NCI-H2196 (cell line): ENCODE measurements around the gene SCEL.
"Not testable (repeated sequence)": the region's sequence is repeated elsewhere in the genome, so short reads cannot be mapped to it uniquely, and the experiment has no call there.

Experiments
- DNase-seq: peaks from one replicate; lab custom pipeline; 2025; ENCODE audit not compliant: unreplicated experiment; lab: John Stamatoyannopoulos, UW

SCEL gene

DNA sequence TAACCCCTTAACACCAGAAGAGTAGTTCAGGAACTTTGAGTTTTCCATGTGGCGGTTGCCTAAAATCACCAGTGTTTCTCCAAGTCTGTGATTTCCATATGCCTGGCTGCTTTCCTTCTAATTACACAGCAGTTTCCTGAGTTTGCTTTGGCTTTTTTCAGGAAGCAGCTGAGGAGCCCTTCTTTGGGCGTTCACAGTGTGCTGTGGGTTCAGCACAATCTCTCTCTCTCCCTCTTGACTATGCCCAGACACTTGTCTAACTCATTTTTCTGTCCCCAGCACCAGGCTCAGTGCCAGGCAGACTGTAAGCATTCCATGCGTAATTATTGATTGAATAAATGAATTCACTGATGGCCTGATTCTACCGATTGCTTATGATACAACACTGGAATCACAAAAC, 19.7 kb downstream of the SCEL start:
- DNase-seq = no peak

DNA sequence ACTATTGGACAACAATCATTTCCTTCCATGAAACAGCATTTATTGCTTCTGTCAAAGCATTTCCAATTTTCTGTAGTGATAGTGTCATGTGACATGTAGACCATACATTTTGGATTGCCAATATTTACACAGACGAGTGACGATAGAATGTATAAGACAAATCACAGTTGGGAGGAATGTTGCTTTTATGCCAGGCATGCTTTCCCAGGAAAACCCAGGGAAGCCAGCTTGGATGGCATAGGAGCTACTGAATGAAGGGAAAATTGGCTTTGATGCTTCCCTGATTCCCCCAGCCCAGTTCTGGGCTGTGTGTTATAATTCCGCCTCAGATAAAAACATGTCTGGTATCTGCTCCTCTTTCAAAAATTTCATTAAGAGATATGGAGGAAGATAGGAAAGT, 22.5 kb downstream of the SCEL start:
- no peak for DNase-seq

GRCh38 chr13:77563111-77563510, 27.6 kb downstream of the SCEL start:
- DNase-seq = no peak

GRCh38 chr13:77565635-77566034, 30.1 kb downstream of the SCEL start:
- no peak for DNase-seq

DNA sequence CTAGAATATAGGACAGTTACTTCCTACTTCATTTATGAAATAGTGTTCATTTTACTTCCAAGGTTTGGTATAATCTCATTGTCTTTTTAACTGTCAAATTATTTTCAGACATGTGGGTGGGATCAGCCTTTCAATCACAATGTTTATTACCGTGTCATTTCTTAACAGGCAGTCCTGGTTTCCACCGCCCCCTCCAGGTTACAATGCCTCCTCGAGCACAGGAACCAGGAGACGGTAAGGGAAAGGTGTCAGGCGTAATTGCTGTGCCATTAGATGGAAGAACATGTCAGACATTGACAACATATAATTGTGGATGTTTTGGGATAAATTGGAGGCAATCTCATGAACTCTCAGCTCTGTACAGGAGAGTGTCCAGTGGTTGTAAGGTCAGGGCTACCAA, 36.5 kb downstream of the SCEL start:
- DNase-seq = no peak

GRCh38 chr13:77574096-77574495, 38.6 kb downstream of the SCEL start:
- DNase-seq = no peak

- DNase-seq = no peak
These were observed 44.5 kb downstream of the SCEL start for GRCh38 chr13:77579959-77580358.

DNA sequence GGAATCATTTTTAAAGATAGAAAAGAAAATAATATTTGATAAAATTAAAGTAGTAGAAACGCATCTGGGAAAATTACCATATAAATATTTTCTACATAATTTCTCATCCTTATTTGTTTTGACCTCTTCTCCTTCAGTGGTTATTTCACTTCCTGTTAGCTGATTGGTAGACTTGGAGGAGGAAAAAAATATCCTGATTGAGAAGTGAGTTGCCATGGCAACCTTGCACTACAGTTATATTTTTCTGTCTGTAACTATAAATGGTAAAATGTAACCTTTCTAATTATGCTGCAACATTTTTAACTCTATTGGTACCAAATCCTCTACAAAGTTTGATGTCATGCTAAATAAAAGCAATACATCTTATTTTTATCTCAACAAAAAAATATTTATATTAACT, 45.2 kb downstream of the SCEL start:
- no peak for DNase-seq

GRCh38 chr13:77583581-77583980, 48.1 kb downstream of the SCEL start:
- DNase-seq = no peak

GRCh38 chr13:77584106-77584505, 48.6 kb downstream of the SCEL start:
- no peak for DNase-seq

DNA sequence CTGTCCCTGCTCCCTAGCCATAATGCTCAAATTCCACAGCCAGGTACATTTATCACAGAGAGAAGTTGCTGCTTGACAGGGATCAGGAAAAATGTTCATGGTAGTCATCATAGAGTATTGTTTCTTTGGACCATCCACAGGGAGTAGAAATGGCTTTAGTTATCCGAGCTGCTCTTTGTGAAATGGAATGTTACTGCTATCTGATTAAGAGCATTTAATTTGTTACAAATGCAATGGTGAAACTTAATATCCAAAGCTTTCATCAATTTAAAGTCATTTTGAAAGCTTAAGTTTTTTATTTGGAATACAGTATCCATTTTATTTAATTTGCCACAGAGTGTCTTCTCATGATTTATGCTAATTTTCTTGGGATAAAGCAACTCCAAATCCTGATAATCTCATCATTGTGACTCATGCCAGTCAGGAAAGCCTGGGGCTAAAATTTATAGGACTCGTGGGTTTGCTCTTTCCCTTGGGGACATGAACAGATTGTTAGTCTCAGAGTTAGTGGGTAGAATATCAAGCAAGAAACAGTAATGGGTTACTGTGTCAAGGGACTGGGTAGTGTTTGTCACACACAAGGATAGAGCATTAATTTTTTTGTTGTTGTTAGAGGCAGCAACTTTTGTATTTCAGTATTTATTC, 59.8 kb downstream of the SCEL start:
- DNase-seq = no peak

DNA sequence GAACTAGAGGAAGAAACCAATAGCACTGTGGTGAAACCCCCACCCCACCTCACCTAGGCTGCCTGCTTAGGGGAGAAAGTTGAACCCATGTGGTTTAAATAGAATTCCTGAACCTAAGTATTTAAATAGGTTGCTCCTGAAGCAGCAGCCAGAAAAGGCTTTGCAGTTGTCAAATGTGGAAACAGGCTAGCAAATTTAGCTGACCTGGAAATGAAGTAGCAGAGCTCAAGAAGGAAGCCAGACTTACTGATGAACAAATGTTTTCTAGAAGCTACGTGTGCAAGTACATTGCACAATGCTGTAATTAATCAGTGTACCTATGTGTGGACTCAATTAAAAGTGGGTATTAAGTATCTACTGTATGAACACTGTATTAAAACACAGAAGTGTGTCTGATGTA, 61.3 kb downstream of the SCEL start:
- no peak for DNase-seq

GRCh38 chr13:77599351-77599750, 63.8 kb downstream of the SCEL start:
- no peak for DNase-seq

GRCh38 chr13:77600701-77601100, 65.2 kb downstream of the SCEL start:
- no peak for DNase-seq

GRCh38 chr13:77611068-77611467, 75.6 kb downstream of the SCEL start:
- DNase-seq = no peak

GRCh38 chr13:77616027-77616426, 80.5 kb downstream of the SCEL start:
- no peak for DNase-seq

DNA sequence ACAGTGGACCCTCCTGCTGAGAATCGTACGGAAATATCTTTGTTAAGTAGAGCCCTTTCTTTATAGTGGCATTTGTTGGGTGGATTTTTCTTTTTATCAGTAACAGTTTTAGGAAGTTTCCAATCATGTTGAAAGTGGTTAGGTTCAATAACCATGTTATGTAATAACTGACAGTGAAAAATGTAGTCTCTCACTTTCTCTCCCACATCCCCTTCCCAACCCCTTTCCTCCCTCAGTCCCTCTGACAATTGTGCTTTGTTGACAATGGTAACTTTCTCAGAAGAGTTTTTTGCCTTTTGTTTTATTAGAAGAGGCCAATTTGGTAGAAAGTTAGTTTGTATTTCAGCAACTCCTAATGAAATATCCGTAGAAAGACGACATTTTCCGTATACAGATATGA, 84.1 kb downstream of the SCEL start:
- no peak for DNase-seq

DNA sequence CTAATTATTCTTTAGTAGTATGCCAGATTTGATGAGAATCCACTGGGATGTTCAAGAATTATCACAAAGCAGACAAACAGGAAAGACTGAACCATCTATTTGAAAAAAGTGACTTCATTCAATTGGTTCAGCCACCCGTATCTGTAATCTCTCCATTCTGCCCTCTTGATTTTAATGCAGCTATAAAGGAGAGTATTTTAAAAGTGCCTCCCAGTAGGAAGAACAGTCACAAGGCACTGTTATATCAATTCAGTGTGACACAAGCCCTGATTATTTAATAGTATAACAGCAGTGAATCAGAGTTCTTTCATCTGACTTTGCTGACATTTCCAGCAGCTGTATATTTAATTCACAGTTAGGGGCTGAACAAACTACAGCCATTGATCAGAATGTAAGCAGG, 84.6 kb downstream of the SCEL start:
- no peak for DNase-seq

- no peak for DNase-seq
These were observed 88.3 kb downstream of the SCEL start for GRCh38 chr13:77623806-77624205.

DNA sequence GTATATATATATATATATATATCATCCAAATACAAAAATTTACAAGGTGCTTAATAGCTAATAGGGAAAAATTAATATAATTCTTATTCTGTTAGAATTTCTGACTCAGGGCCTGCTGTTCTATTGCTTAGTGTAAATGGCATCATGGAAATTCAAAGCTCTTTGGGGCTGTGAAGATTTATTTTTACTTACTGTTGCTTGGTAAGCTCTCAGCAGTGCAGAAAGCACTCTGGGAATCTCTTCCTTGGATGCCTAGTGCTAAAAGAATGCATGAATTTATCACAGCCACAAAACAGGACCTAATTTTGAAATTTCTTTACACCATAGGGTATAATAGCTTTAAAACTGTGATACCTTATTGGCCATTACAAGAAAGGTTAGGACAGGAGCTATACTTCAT, 92.7 kb downstream of the SCEL start:
- no peak for DNase-seq

- no peak for DNase-seq
These were observed 102.1 kb downstream of the SCEL start for GRCh38 chr13:77637588-77637987.

DNA sequence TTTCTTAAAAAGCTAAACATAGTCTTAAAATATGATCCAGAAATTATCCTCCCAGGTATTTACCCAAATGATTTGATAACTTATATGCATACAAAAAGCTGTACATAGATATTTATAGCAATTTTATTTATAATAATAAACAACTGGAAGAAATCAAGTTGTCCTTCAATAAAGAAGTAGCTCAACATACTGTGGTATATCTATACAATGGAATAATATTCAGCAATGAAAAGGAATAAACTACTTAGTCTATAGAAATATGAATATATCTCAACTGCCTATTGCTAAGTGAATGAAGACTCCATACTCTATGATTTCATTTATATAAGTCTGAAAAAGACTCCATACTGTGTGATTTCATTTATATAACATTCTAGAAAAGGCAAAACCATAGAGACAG, 114.9 kb downstream of the SCEL start:
- no peak for DNase-seq

- no peak for DNase-seq
These were observed 117.8 kb downstream of the SCEL start for GRCh38 chr13:77653301-77653700.

DNA sequence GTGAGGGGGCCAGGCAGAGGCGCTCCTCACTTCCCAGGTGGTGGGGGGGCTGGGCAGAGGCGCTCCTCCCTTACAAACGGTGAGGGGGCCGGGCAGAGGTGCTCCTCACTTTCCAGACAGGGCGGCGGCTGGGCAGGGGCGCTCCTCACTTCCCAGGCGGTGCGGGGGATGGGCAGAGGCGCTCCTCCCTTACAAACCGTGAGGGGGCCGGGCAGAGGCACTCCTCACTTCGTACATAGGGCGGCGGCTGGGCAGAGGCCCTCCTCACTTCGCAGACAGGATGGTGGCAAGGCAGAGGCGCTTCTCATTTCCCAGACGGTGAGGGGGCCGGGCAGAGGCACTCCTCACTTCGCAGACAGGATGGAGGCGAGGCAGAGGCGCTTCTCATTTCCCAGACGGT, 124.5 kb downstream of the SCEL start:
- not testable (repeated sequence) for DNase-seq
